Measurements from ENCODE around the gene SSPN.

The SSPN gene

GRCh38 chr12:26287671-26288381 lies 92.5 kb downstream of the SSPN start:
- DNase-seq, result no peak

- no peak for DNase-seq
These were observed 95.2 kb downstream of the SSPN start for GRCh38 chr12:26290565-26290964.

- DNase-seq, result no peak
These were observed 97.2 kb downstream of the SSPN start for GRCh38 chr12:26292596-26292995.

- DNase-seq, result no peak
These were observed 98.2 kb downstream of the SSPN start for GRCh38 chr12:26293612-26294011.

- no peak for DNase-seq
These were observed 99.6 kb downstream of the SSPN start for GRCh38 chr12:26295001-26295400.

GRCh38 chr12:26297396-26298070 lies 102.2 kb downstream of the SSPN start:
- DNase-seq, result no peak

GRCh38 chr12:26298785-26299621 lies 103.6 kb downstream of the SSPN start:
- DNase-seq, result no peak

- no peak for DNase-seq
These were observed 104.4 kb downstream of the SSPN start for GRCh38 chr12:26299751-26300150.

All from stimulated activated CD4-positive, alpha-beta T cell treated with anti-CD3 and anti-CD28 coated beads, Interleukin-12 subunit alpha, Interleukin-12 subunit beta, amount 100 ng/mL, for 4 hours (primary cell).